Mononuclear cell (primary cell): ENCODE measurements around the gene ADCY2. TPM values are rescaled to one million over a fixed set of nuclear protein-coding genes. Genes with fewer than 3 reads are reported as not detected.

ENCODE experiments used
- H3K27me3 ChIP-seq: 2 replicates; pipeline ENCODE4 v1.6.0; 2011; ENCODE audit warnings: low read length, control low read depth; ENCODE audit not compliant: insufficient read depth
- H3K4me1 ChIP-seq: 2 replicates; pipeline ENCODE4 v1.5.1; 2011; ENCODE audit warnings: mild to moderate bottlenecking, low read length, control low read depth; ENCODE audit not compliant: insufficient read depth
- H3K4me3 ChIP-seq: 2 replicates; pipeline ENCODE4 v1.5.1; 2011; ENCODE audit warnings: mild to moderate bottlenecking, low read length, moderate library complexity
- H3K9me3 ChIP-seq: 2 replicates; pipeline ENCODE4 v1.5.1; 2011; ENCODE audit warnings: low read depth, mild to moderate bottlenecking, control low read depth, low read length
- total RNA-seq: library from RNA; depleted of rRNA; stranded (reverse); fragments of >200 nt; gene quantifications from one replicate; pipeline ENCODE4 v1.2.3, GENCODE V29; 2012

Gene ADCY2
- total RNA-seq, 1 donor, result under 0.01 TPM

DNA sequence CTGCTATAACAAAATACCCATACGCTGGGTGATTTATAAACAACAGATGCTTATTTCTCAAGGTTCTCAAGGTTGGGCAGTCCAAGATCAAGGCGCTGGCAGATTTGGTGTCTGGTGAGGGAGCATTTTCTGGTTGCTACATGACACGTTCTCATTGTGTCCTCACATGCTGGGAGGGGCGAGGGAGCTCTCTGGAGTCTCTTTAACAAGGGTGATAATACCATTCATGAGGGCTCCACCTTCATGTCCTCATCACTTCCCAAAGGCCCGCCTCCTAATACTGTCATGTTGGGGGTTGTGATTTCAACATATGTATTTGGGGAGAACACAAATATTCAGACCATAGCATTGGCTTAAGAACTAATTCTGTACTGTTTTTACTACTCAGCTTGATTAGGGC is 450.4 kb downstream of the ADCY2 start:
- Histone ChIP-seq H3K9me3 (no peaks in the 10 kb centered on the region), H3K4me3 (no peak overlapping the region), H3K27me3 (peaks cover 30% of the 10 kb centered on the region), H3K4me1 (peaks cover 9% of the 10 kb centered on the region)

DNA sequence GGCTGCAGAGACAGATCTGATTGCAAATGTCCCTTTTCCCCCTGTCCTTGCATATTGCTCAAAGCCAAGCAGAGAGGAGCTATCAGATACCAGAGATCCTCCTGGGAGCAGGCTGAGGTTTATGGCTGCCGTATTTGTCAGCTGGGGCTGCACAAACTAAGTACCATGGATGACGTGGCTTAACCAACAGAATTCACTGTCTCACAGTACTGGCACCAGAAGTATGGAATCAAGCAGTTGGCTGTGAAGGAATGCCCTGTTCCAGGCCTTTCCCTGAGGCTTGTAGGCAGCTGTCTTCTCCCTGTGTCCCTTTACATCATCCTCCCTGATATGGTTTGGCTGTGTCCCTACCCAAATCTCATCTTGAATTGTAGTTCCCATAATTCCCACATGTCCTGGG is 452.4 kb downstream of the ADCY2 start:
- peaks cover 9% of the 10 kb centered on the region for H3K4me1 ChIP-seq
- H3K4me3 ChIP-seq, result no peak overlapping the region
- H3K27me3 ChIP-seq, result peaks cover 42% of the 10 kb centered on the region
- H3K9me3 ChIP-seq, result no peaks in the 10 kb centered on the region

DNA sequence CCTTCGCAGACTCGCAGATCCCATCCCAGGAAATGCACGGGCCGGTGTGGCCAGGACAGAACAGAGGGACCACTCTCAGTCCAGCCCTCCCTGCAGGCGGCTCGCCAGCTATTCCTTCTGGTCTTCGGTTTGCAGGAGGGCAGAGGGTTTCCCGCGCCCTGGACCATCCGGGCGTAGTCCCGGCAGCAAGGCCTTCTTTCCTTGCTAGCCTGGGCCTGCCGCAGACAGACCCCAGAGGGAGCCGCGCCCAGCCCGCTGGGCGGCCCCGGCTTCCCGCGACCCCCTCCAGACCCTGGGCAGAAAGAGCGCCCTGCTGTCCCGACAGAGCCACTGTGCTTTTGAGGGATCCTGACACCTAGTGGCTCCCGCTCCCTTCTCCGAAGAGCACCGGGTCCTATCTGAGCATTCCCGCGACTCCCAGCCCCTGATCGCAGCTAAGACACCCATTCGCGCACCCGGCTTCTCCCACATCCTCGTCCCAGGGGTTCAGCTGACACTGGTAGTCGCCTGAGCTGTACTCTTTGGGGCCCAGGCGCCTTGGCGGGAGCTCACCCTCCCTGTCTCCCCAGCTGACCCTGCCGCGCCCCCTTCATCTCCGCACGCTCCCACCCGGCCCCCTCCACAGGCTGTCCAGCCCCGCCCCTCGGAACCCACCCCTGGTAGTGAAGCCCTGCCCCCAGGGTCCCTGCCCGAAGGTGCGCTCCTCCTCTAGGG is 453.9 kb downstream of the ADCY2 start:
- peaks cover 46% of the 10 kb centered on the region for H3K27me3 ChIP-seq
- H3K4me1 ChIP-seq, result peaks cover 9% of the 10 kb centered on the region
- H3K4me3 ChIP-seq, result no peak overlapping the region
- H3K9me3 ChIP-seq, result no peaks in the 10 kb centered on the region

DNA sequence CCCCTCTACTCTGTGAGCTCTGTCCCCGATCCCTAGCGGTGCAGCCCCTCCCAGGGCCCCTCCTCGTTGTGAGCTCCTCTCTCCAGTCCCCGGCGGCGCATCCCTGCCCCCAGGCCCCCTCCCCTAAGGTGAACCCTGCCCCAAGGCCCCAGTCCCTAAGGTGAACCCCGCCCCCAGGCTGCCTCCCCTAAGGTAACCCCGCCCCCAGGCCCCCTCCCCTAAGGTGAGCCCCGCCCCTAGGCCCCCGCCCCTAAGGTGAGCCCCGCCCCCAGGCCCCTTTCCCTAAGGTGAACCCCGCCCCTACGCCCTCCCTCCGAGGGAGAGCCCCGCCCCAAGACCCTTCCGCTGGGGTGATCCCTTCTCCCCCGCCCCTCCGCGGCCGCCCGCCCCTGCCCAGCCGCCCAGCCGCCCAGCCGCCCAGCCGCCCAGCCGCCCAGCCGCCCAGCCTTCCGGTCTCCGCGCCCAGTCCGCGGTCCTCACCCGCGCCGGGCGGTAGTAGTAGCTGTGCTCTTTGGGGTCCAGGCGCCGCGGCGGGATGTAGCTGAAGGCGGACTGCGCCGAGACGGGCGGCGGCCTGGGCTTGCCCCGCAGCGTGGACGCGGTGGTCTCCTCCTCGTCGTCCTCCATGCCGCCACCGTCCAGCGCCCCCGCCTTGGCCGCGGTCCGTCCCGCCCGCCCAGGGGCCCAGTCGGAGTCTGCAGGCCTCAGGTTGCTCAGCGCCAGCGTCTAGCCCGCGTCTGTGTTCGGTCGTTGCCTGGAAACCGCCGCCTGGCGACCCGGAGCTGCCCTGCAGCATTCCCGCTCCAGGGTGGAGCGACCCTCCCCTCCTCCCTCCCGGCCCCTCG is 454.7 kb downstream of the ADCY2 start, which contains the start of gene CFAP90:
Gene CFAP90 (minus strand): TSS at position 739 of the 845 bp plus-strand sequence. CDS start 112 bp downstream, at position 627.
- Histone ChIP-seq H3K9me3 (no peaks in the 10 kb centered on the region), H3K4me3 (peak within 1 kb of the TSS; percentile 10), H3K4me1 (peaks cover 9% of the 10 kb centered on the region), H3K27me3 (peaks cover 46% of the 10 kb centered on the region)

DNA sequence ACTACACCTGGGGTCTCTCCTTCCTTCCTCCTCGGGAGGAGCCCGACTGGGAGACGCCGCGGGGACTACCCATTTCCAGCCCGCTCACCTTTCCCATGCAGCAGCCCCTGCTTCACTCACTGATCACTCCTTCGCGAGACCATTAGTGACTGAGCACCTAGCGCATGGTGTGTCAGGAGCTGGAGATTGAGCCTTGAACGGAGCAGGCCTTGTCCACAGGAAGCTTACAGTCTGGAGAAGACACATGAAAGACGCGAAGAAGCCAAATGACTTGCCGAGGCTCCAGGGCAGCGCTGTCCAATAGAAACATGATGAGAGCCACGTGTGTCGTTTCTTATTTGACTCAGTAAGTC is 455.3 kb downstream of the ADCY2 start:
- H3K27me3 ChIP-seq, result peaks cover 46% of the 10 kb centered on the region
- no peaks in the 10 kb centered on the region for H3K9me3 ChIP-seq
- H3K4me3 ChIP-seq, result no peak overlapping the region
- H3K4me1 ChIP-seq, result peaks cover 9% of the 10 kb centered on the region

DNA sequence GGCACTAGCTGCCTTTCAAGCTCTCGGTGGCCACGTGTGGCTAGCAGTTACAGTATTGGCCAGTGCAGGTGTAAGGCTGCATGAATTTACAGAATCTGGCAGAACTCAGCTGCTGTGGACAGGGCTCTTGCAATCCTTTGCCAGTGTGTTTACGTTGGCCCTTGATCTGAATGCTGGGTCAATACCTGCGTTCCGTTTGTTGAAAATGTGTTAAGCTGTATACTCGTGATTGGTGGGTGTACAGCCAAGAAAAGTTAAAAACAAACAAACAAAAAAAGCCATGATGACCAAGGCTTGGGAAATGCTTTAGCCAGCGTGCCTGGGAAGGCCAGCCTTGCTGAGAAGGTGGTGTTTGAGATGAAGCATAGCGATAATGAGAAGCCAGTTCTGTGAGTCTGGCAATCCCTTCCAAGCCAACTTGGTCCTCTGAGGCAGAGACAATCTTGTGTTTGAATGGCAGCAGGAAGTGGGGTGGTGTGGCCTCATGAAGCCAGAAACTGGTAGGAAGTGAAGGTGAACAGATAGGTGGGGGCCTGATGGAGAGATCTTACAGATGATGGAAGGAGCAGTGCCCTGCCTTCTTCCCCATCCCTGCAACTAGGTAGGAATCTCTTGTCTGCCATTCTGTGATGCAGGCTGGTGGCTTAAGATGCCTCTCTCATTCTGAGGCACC is 455.8 kb downstream of the ADCY2 start:
- peaks cover 46% of the 10 kb centered on the region for H3K27me3 ChIP-seq
- H3K4me1 ChIP-seq, result peaks cover 9% of the 10 kb centered on the region
- H3K9me3 ChIP-seq, result no peaks in the 10 kb centered on the region
- no peak overlapping the region for H3K4me3 ChIP-seq

DNA sequence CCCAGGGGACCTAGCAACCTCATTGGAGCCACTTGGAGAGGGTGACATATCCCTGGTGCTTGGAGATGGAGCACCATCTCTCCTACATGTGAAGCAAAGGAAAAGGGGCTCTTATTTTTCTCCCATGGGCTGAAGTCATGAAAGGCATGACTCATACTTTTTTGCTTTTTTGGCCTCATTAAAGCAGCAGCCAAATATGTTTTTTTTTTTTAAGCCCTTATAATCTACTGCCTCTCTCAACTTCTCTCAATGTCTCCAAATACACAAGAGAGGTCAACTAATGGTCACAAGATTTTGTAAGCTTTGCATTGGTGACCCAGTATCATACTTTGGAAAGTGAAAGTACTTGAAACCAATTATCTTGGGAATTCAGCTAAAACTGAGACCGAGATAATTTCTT is 456.6 kb downstream of the ADCY2 start:
- Histone ChIP-seq H3K4me3 (no peak overlapping the region), H3K9me3 (no peaks in the 10 kb centered on the region), H3K27me3 (peaks cover 44% of the 10 kb centered on the region), H3K4me1 (peaks cover 9% of the 10 kb centered on the region)

DNA sequence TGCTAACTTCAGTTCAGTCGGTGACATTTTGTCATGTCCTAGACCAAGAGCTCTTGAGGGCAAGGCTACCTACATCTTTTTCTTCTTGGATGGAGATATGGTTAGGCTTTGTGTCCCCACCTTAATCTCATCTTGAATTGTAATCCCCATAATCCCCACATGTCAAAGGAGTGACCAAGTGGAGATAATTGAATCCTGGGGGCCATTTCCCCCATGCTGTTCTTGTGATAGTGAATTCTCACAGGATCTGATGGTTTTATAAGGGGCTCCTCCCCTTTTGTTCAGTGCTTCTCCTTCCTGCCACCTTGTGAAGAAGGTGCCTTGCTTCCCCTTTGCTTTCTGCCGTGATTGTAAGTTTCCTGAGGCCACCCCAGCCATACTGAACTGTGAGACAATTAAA is 457.1 kb downstream of the ADCY2 start:
- Histone ChIP-seq H3K4me1 (peaks cover 10% of the 10 kb centered on the region), H3K27me3 (peaks cover 41% of the 10 kb centered on the region), H3K4me3 (no peak overlapping the region), H3K9me3 (no peaks in the 10 kb centered on the region)

DNA sequence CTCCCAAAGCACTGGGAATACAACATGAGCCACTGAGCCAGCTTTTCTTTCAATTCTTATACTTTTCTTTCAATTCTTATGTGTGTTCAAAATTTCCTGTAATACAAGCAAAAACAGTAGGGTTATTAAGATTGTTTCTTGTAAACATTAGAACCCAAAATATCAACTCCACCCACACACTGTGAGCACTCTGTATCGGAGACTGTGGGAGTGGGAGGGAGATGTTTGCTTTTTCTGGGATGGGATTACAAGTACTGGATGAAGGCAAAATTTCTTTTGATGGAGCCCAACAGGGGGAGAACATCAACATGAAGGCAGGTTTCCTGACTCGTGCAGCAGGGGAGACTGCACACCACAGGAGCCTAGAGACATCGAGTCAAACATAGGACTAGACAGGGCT is 459.7 kb downstream of the ADCY2 start:
- no peaks in the 10 kb centered on the region for H3K9me3 ChIP-seq
- H3K27me3 ChIP-seq, result peaks cover 21% of the 10 kb centered on the region
- H3K4me1 ChIP-seq, result peaks cover 10% of the 10 kb centered on the region
- H3K4me3 ChIP-seq, result no peak overlapping the region

DNA sequence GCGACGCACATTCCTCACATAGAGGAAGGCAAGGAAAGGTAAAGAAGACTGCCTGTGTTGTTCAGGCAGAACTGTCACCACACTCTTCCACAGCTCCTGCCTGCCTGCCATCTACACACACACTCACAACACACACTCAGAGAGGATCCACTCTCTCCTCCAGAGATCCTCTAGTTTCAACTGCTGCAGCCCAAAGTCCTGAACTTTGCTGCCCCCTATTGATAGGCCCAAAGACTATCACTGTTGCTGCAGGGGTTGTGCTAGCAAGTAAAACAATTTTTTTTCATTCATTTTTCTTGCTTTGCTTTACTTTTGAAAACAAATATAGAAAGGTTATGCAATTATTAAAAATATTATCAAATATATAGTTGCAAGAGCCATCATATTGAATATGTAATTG is 460.9 kb downstream of the ADCY2 start:
- Histone ChIP-seq H3K9me3 (no peaks in the 10 kb centered on the region), H3K4me3 (no peak overlapping the region), H3K27me3 (peaks cover 10% of the 10 kb centered on the region), H3K4me1 (peaks cover 5% of the 10 kb centered on the region)

DNA sequence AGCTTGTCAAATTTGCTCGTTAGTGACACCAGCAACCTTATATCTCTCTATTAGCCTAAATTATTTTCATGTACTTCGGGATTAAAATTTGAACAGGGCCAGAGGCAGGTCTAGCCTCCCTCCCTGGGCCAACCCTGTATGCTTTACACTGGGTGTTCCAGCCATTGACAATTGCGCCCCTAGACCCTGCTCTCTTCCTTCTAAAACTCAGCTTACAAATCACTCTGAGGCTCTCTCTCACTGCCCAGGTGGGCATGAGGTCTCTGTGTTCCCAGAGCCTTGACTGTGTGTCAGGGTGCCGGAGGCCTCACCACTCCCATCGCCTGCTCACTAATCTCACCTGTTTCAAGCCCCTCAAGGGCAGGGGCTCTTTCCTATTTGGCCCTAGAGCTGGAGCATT is 461.4 kb downstream of the ADCY2 start:
- Histone ChIP-seq H3K27me3 (peaks cover 5% of the 10 kb centered on the region), H3K4me1 (peaks cover 5% of the 10 kb centered on the region), H3K9me3 (no peaks in the 10 kb centered on the region), H3K4me3 (no peak overlapping the region)

DNA sequence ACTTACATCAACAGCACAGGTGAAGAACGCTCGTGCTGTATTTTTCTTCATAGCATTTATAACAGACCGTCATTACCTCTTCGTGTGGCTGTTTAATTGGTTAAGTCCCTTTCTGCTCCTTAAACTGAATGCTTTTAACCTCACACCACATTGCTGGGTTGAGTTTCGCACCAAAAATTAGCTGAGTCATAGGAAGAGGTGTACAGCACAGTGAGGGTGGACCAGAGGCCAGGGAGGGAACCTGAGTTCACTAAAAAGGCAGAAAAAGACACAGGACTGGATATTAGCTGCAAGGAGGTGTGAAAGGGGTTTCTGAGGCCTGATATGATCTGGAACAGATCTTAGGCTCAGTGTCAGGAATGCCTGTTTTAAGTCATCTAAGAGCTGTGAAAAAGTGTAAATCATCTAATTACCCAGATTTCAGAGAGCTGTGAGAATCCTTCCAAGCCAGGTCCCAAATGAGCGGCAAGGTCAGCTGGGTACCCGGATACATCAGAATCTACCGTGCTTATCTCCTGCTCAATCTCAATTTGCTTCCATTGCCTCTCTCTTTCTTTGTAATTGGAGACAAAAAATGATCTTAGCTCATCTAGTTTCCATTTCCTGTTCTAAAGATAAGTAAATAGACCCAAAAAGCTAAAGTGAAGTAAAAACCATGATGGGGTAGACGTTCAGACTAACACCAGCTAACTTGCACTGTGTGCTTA is 462.1 kb downstream of the ADCY2 start:
- Histone ChIP-seq H3K4me1 (peaks cover 5% of the 10 kb centered on the region), H3K9me3 (no peaks in the 10 kb centered on the region), H3K4me3 (no peak overlapping the region), H3K27me3 (peaks cover 4% of the 10 kb centered on the region)

DNA sequence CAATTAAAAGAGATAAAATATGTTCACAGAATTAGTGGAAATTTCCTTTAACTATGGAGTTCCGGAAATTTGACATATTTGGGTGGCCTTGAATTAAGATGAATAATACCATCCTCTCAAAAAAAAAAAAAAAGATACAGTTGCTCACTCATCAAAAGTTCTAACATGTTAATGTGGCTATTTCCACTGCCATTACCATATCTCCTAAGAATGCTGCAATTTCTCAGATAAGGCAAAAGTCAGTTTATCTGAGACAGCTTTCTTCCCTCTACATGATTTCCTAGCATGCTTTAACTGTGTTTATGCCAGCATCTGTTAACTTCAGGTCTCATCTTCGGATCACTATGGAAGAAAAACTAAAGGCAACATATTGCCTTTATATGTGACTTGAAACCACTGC is 470.3 kb downstream of the ADCY2 start:
- H3K27me3 ChIP-seq, result no peaks in the 10 kb centered on the region
- H3K9me3 ChIP-seq, result no peaks in the 10 kb centered on the region
- H3K4me1 ChIP-seq, result peaks cover 26% of the 10 kb centered on the region
- H3K4me3 ChIP-seq, result no peak overlapping the region

DNA sequence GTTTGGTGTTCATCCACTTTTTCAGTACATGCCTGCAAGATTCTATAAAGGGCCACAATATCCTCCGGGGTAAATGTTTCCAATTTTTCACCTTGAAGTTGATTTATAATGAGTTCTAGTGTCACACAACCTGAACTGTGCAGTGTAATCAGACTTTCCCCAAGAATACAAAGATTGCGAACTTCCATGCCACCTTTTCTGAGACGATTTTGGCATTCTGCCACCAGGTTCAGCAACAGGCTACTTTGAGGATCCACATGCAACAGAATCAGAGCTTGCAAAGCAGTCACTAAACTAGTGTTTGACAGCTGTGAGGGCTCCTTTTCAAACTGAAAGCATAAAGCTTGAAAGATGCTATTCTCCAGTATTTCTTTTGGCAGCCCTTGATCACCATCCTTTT is 471.3 kb downstream of the ADCY2 start:
- H3K4me3 ChIP-seq, result no peak overlapping the region
- no peaks in the 10 kb centered on the region for H3K9me3 ChIP-seq
- peaks cover 32% of the 10 kb centered on the region for H3K4me1 ChIP-seq

DNA sequence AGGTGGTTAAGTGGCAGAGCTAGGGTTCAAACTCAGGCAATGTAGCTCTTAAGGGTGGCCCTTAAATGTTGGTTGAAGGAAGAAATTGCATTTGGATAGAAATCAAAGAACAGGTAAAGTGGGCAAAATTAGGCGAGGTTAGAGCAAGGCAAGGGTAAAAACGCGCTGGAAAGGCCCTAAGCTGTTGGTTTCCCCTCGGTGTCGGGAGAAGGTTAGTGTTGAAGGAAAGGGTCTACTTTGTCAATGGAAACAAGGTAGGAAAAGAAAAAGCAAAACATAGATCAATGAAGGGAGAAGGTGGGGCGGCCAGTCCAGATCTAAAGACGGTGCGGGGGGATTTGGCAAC is 472.5 kb downstream of the ADCY2 start:
- peaks cover 32% of the 10 kb centered on the region for H3K4me1 ChIP-seq
- no peaks in the 10 kb centered on the region for H3K27me3 ChIP-seq
- H3K4me3 ChIP-seq, result peak overlapping the region; percentile 75
- no peaks in the 10 kb centered on the region for H3K9me3 ChIP-seq

More for the DNA sequence above, 471.3 kb downstream of the ADCY2 start:
- no peaks in the 10 kb centered on the region for H3K27me3 ChIP-seq
